Tibial nerve (tissue), 3 donors: Measurements from ENCODE around the gene GRIK3.

ENCODE experiments used
- CTCF ChIP-seq, 5 experiments: fragments of 200-600 bp in 3 of 5; fragments of 450-650 bp in 2 of 5; sonication (generic) in 3 of 5; IDR thresholded peaks; one replicate each; pipeline ENCODE4 v1.5.1; 2016 to 2019; ENCODE audit warnings: antibody characterized with exemption in 5 of 5, mild to moderate bottlenecking in 3 of 5, moderate library complexity in 2 of 5
- POLR2A ChIP-seq, 2 donors: fragments of 450-650 bp; IDR thresholded peaks; one replicate each; pipeline ENCODE4 v1.6.1; 2017; ENCODE audit warnings: antibody characterized with exemption in 2 of 2, mild to moderate bottlenecking in 2 of 2, moderate library complexity in 2 of 2

GRCh38 chr1:36947384-36947783 is 86.9 kb downstream of the GRIK3 start:
- no peak for TF ChIP-seq POLR2A (IDR thresholded peaks at IDR 0.05)
- no peak for TF ChIP-seq CTCF (IDR thresholded peaks at IDR 0.05)
